ENCODE results near the gene SGSH.

The SGSH gene

DNA sequence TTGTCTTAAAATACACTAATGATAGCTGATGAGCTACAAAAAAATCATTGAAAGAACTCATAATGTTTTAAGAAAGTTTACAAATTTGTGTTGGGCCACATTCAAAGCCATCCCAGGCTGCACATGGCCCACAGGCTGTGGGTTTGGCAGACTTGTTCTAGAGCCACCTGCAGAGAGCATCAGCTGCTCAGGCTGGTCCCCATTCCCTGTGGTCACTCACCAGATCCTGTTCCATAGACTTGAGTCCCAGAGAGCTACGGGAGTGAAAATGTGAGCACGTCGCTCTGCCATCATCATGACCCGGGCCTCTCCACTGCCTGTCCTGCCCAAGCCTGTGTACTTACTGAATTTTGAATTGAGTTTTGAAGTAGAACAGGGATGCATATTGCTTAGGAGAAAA, 7.0 kb upstream of the SGSH start:
- no peak for DNase-seq (ENCODE audit: low read depth in 2 of 2)

DNA sequence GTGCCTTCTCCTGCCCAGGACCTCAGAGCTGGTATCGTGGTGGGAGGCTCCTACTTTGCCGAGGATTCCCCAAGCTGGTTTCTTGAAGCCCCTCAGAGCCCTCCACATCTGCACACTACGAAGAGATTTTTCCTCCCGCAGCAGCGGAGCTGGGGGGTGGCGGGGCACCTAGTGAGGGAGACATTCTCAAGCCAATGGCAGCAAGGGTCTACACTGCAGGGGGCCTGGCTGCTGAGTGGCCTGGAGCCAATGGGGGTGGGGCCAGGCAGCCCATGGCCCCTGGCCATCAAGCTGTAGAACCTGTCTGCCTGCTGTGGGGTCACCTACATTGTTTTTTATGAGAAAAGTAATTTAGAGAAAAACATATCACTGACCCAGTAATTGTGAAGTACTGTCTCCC, 5.1 kb upstream of the SGSH start:
- no peak for DNase-seq (ENCODE audit: low read depth in 2 of 2)

DNA sequence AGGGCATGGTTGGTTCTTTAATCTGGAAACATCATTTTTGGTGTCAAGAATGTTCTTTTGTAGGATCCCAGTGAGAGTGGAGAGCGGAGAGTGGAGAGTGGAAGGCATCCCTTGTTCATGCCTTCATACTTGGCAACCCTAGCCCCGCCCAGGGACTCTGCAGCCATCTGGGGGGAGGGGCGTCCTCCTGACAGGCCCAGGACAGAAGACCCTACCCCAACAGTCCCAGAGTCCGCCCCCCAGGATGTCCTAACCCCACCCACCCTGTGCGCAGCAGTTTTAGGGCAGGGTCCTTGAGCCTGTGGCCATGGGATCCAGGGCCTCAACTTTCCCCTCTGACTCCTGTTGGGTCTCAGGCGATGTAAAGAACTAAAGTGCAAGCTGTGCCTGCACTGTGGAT, 4.5 kb upstream of the SGSH start:
- no peak for DNase-seq (ENCODE audit: low read depth in 2 of 2)

DNA sequence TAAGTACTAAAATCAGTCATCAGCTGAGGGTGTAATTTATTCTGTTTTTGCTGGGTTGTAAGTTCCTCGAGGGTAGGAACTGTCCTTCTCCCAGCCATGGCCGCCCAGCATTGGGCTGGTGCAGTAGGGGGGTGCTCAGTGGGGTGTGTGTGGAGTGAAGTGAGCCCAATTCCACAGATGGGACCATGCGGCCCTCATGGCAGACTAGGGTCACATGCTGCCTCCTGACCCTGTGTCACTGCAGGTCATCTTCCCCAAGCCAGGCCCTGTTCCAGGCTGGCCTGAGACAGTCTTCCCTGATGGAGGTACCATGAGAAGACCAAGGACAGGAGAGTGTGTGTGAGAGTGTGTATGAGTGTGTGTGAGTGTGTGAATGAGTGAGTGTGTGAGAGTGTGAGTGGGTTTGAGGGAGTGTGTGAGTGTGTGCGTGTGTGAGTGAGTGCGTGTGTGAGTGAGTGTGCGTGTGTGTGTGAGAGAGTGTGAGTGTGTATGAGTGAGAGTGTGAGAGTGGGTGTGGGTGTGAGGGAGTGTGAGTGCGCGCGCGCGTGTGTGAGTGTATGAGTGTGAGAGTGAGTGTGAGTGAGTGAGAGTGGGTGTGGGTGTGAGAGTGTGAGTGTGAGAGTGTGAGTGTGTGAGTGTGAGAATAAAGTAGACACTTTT, 3.8 kb upstream of the SGSH start:
- no peak for DNase-seq (ENCODE audit: low read depth in 2 of 2)

DNA sequence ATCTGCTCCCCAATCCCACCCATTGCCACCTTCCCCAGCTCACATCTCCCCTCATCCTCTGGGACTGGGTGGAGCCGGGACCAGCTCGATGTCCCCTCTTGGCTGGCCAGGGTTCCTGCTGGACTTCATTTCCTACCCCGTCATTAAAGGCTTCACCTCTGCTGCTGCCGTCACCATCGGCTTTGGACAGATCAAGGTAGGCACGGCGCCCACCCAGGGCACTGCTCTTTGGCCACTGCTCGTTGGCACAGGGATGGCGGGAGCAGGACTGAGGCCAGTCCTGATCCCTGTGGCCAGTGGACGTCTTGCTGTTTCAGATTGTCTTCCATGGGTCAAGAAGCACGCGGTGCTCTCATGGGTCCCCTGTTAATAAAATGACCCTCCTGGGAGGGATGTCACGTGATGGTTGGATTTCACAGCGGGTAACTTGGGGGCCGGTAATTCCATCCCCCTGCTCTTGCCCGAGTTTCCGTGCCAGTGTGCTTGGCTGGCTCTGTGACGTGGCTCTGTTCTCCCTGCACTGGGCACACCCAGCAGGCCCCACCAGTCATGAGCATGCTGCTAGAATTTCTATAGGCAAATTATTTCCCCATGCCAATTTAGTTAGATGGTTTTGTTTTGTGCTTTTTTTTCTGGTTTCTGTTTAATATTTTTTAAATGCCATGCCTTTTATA, 3.1 kb upstream of the SGSH start:
- no peak for DNase-seq (ENCODE audit: low read depth in 2 of 2)

DNA sequence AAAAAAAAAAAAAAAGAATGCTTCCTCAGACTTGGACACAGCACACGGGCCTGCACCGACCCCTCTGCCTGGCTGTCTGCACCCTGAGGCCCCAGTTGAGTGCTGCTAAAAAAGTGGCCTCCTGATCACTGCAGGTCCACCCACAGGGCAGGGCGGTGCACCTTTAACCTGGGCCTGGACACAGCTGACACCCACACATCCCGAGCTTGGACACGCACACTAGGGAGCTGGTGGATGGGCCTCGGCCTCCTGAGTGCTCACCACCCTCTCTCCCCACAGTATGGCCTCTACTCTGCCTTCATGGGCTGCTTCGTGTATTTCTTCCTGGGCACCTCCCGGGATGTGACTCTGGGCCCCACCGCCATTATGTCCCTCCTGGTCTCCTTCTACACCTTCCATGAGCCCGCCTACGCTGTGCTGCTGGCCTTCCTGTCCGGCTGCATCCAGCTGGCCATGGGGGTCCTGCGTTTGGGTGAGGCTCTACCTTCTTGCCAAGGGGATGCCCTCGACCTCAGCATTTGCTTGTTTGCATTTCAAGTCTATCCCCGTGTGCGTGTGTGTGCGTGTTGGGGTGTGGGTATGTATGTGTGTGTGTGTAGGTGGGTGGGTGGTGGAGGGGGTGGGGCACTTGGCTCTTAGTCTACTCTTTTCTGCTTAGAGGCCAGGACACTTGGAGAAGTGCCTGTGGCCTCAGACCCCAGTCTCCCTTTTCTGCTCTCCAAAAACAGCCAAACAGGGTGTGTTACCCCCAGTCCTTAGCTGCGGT, 2.4 kb upstream of the SGSH start:
- no peak for DNase-seq (ENCODE audit: low read depth in 2 of 2)

DNA sequence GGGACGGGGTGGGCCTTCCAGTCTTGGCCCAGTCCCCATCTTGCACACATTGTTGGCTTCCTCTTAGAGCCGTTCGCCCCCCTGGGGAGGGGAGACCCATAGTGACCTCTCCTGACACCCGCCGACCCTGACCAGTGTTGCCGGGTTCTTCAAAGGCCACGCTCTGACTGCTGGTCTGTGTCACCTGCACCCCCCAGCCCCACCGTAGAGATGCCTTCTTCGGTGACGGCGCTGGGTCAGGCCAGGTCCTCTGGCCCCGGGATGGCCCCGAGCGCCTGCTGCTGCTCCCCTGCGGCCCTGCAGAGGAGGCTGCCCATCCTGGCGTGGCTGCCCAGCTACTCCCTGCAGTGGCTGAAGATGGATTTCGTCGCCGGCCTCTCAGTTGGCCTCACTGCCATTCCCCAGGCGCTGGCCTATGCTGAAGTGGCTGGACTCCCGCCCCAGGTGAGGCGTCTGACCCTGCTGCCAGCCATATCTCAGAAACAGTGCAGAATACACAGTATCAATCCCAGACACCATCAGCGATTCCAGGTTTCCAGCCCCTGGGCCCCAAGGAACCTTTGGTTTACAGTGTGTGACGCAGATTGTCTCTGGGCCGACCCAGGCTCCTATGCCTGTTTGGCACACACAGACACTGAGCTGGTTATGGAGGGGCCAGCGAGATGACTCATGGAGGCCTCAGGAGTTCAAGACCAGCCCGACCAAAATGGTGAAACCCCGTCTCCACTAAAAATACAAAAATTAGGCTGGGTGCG, 1.4 kb upstream of the SGSH start:
- DNase-seq (ENCODE audit: low read depth in 2 of 2) = no peak

DNA sequence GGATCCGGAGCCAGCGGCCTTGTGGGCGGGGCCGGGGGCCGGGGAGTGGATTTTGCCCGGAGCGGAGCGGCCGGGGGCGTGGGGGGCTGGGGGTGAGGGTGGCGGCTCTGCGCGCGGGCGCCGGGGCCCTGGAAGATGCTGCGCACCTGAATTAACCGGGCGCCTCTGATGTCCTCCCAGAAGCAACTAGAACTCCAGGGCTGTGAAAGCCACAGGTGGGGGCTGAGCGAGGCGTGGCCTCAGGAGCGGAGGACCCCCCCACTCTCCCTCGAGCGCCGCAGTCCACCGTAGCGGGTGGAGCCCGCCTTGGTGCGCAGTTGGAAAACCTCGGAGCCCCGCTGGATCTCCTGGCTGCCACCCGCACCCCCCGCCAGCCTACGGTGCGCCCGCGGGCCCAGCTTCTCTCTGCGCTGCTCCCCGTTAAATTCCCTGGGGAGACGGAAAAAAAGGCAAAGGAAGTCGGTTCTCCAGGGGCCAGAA, 643 bp upstream of the SGSH start:
- peak in 1 of 2 donors; percentile 8 for DNase-seq (ENCODE audit: low read depth in 2 of 2)

DNA sequence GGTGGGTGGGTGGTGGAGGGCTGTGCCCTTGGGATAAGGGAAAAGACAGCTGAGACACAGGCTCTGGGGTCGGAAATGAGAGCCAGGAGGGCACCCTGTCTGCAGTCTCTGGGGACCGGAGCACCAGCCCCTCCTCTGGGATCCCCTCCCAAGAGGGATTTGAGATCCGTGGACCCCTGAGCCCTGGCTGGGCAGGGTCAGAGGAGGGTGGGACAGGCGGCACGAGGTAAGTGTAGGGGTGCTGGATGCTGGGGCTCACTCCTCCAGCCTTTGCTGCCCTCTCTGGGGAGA, 425 bp downstream of the SGSH start:
- no peak for DNase-seq (ENCODE audit: low read depth in 2 of 2)

DNA sequence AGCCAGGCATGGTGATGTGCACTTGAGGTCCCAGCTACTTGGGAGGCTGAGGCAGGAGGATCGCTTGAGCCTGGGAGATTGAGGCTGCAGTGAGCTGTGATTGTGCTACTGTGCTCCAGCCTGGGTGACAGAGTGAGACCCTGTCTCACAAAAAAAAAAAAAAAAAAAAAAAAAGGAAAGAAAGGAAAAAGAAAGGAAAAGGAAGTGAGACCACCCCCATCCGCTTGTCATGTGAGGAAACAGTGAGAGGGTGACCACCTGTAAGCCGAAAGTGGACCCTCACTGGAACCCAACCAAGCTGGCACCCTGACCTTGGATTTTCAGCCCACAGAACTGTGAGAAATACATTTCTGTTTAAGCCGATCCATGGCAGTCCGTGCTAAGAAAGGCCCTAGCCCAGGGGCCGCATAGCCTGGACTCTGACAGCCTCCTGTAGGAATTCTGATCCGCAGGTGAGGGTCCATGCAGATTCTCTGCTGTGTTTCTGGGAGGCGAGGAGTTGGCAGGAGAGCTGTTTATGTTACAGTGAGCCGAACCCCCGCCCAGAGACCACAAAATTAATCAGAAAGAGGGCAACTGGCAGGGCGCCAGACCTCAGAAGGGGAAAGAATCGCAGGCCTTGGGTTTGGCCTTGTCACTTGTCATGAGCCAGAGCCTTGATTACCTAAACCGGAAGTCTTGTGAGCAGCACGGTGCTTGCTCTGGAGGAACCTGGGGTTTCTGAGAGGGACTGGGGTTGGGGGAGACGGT, 945 bp downstream of the SGSH start:
- peak; percentile 89 to 92 for DNase-seq (ENCODE audit: low read depth in 2 of 2)

DNA sequence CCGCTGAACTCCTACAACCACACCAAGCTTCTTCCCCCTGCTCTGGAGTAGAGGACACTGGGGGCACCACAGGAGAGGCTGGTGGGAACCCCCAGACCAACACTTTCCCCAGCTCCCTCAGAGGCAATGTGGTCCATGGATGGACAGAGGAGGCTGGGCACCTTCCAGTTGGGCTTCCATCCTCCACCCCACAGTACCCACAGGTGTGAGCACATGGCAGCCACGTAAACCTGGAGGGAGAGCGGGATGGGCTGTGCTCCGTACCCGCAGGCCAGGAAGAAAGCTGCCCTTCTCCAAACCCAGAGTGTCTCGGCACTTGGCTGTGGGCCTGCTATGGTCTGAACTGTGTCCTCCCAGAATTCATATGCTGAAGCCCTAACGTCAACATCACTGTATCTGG, 1.7 kb downstream of the SGSH start:
- no peak for DNase-seq (ENCODE audit: low read depth in 2 of 2)

DNA sequence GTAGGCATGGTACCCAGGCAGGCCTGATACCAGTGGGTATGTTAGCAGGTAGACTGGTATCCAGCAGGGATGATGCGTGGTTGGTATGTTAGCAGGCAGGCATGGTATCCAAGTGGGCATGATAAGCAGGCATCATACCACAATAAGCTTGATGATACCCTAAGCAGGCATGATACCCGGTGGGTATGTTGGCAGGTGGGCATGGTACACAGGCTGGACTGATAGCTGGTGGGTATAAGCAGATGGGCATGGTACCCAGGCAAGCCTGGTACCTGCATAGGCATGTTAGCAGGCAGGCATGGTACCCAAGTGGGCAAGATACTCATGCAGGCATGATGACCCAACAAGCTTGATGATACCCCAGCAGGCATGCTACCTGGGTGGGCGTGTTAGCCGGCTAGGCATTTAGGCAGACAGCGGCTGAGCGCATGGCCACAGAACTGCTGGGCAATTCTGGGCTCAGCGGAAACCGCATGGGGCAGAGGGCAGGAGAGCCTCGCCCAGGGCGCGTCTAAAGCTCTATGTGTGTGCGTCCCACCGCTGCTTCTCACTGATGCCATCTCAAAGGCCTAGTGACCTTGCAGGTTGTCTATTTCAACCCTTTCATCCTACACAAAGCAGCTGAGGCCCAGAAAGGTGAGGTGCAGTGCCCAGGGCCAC, 2.3 kb downstream of the SGSH start:
- no peak for DNase-seq (ENCODE audit: low read depth in 2 of 2)

DNA sequence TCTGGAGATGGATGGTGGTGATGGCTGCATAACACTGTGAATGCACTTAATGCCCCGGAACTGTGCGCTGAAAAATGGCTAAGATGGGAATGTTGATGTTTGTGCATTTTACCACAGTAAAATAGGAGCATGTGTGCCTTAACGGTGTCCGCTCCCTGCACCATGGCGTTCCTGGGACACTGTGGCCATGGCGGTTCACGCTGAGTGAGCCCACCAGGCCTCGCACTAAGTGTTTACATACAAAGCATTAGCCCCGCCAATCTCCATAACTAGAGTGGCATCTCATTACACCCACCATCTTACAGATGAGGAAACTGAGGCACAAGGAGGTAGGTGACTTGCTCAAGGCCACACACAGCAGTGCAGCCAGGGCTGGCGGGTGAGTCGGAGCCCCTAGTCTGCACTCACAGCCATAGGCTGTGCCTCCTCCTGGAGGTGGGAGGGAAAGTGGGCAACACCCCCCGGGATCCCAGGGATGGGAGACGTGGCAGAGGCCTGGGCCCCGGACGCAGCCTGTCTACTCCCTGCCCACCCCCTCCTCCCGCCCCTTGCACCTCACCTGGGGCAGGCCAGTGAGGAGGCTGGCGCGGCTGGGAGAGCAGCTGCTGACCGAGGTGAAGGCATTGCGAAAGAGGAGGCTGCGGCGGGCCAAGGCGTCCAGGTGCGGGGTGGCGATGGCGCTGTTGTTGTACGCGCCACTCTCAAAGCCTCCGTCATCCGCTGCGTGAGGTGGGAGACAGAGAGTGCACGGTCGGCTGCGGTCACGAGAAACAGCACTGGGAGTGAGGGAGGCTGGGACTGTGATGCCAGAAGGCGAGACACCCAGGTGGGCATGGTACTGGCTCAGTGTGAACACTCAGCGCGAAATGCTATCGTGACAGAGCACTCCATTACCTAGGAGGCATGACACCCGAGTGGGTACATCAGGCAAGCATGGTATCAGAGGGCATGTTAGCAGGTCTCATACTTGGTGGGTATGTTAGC, 3.4 kb downstream of the SGSH start:
- DNase-seq (ENCODE audit: low read depth in 2 of 2) = no peak

DNA sequence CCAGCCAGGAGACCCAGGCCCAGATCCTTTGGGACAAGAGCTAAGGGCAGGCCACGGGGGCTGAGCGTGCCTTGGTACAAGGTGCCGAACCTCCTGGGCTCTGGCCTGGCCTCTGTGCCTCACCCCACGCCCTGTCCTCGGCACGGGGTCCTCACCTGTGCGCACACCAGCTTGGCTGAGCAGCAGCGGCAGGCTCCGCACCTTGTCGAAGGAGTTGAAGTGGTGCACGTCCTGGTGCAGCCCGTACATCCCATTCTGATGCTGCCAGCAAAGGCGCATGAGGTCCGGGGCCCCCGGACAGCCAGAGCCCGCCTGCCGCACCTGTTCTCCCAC, 5.3 kb downstream of the SGSH start:
- DNase-seq (ENCODE audit: low read depth in 2 of 2) = no peak

DNA sequence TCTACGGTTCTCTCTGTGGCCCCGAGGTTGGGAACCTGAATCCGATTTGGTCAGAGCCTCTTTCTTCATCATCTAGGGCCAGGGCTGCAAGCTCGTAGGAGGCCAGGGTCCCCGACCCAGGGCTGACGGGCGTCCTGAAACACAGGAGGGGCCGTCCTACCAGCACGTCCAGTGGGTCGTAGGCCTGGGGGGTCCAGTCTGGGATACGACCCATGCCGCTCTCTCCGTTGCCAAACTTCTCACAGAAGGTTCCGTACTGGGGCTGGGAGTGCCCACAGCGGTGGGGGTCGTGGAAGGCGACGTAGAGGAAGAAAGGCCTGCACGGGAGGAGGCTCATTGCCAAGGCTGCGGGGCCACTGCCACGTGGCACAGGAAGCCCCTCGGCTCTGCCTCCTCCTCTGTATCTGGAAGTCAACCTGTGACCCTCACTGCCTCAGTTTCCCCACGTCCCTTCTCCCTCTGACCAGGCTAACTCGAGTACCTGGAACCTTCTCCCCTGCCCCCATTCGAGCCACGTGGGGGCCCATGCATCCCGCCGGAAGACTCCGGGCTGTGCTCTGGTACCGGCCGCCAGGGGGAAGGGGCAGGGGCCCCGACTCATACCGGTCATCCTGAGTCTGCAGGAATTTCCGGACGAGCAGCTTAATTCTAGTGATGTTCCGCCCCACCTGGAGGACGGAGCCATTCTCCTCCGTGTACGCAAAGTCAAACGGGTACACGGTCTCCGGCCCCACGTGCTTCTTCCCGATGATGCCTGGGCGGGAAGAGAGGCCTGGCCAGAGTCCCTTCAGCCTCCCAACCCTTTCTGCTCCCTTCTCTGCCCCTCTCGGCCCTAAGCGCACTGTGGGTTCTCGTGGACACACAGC, 5.9 kb downstream of the SGSH start:
- DNase-seq (ENCODE audit: low read depth in 2 of 2) = no peak

DNA sequence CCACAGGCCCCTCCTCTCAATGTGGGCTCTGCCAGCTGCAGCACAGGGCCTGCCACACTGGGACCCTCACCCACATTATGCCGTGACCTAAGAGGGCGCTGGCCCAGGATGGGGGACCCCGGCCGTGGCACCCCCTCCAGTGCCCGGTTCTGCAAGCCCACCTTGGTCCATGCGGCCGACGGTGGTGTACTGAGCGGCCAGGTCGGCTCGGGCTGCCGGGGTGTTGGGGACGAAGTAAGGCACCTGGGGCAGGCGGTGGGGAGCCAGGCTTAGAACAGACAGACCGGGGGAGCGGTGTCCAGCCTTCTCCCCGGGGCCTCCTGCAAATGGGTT, 6.5 kb downstream of the SGSH start:
- DNase-seq (ENCODE audit: low read depth in 2 of 2) = no peak

DNA sequence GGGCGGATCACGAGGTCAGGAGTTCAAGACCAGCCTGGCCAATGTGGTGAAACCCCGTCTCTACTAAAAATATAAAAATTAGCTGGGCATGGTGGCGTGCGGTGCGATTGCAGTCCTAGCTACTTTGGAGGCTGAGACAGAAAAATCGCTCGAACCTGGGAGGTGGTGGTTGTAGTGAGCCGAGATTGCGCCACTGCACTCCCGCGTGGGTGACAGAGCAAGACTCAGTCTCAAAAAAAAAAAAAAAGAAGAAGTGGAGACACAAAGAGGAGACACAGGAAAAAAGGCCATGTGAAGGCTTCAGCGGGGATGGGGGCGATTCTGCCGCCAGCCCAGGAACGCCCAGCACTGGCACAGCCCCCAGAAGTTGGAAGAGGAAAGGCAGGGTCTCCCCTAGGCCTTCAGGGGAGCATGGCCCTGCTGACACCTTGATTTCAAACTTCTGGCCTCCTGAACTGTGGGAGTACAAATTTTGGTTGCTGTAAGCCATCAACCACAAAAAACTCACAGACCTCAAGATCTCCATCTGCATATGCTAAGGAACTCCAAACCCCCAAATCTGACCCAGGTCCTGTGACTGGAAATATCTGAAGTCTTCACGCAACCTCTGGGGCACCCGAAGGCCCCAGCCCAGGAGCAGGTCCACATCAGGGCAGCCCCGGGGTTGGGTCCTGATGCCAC, 7.0 kb downstream of the SGSH start:
- no peak for DNase-seq (ENCODE audit: low read depth in 2 of 2)

DNA sequence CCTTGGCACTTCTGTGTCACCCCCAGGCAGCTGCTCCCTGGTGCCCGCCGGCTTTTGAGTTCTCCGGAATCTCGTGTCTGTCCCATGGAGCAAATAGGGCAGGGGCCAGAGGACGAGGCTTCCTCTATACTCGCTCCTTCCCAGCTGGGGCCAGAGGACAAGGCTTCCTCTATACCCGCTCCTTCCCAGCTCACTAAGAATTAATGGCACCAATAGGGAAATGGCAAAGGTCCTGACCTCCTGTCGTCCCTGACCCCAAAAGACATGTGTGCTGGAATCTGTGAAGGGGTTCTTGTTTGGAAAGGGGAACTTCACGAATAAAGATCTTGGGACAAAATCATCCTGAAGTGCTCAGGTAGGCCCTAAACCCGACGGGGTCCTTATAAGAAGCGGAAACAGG, 7.6 kb downstream of the SGSH start:
- DNase-seq (ENCODE audit: low read depth in 2 of 2) = no peak

DNA sequence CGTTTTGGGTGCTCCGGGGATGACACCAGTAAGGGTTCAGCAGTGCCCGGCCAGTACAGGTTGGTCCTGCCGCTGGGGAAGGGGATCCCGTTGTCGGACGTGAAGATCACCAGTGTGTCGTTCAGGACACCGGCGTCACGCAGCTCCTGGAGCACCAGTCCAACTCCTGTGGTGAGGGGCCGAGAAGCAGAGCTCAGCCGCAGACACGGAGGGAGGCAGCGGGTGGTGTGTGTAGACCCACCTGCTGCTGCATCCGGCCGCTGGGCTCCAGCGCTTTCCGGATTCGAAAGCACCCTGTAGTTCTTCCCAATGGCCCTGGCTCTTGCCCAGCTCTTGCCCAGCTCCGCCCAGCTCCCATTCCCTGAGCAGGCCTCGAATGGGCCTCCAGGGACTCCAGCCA, 8.0 kb downstream of the SGSH start:
- DNase-seq (ENCODE audit: low read depth in 2 of 2) = no peak
